ENCODE results near the gene OR51F2. TPM values are rescaled to one million over a fixed set of nuclear protein-coding genes. Genes with fewer than 3 reads are reported as not detected.

OR51F2 gene
- total RNA-seq, 2 experiments from 2014 or later, result not detected

GRCh38 chr11:4809246-4809645 is 11.9 kb upstream of the OR51F2 start:
- no peak for ATAC-seq (ENCODE audit: poor library complexity)
- intact Hi-C loops (cut with DNase I, micrococcal nuclease), result no loop called here
- H3K27me3 ChIP-seq (ENCODE audit: control insufficient read depth in 1 of 2, insufficient read depth in 2 of 2, low read length in 2 of 2), result no peaks in the 10 kb centered on the region
- H3K4me3 ChIP-seq (ENCODE audit: low read length), result no peak overlapping the region
- H3K4me3 Mint-ChIP-seq, result no peak overlapping the region
- no peaks in the 10 kb centered on the region for H3K27me3 Mint-ChIP-seq
- no peaks in the 10 kb centered on the region for H3K4me1 Mint-ChIP-seq (ENCODE audit: low read depth)
- H3K27ac Mint-ChIP-seq, result no peak overlapping the region
- no peaks in the 10 kb centered on the region for H3K9me3 ChIP-seq (ENCODE audit: control insufficient read depth in 1 of 2, insufficient read depth in 1 of 2, low read length in 2 of 2)
- POLR2A ChIA-PET, result no interaction called here
- TF ChIP-seq CTCF (IDR thresholded peaks at IDR 0.05), result no peak
- DNase-seq, result no peak
- H3K27ac ChIP-seq (ENCODE audit: low read depth in 1 of 2, low read length in 2 of 2), result no peak overlapping the region
- H3K36me3 Mint-ChIP-seq (ENCODE audit: low read depth), result no peaks in the 10 kb centered on the region
- H3K36me3 ChIP-seq (ENCODE audit: insufficient read depth, low read length), result no peaks in the 10 kb centered on the region
- H3K4me1 ChIP-seq (ENCODE audit: insufficient read depth, low read length), result no peaks in the 10 kb centered on the region
- CTCF ChIA-PET, result no interaction called here
- H3K9me3 Mint-ChIP-seq, result no peaks in the 10 kb centered on the region

- Mint-ChIP-seq H3K4me3 (no peak overlapping the region), H3K27ac (no peak overlapping the region), H3K9me3 (no peaks in the 10 kb centered on the region), H3K36me3 (ENCODE audit: low read depth) (no peaks in the 10 kb centered on the region), H3K27me3 (peaks cover 22% of the 10 kb centered on the region), H3K4me1 (ENCODE audit: low read depth) (no peaks in the 10 kb centered on the region)
- H3K4me3 ChIP-seq (ENCODE audit: low read length), result no peak overlapping the region
- ATAC-seq (ENCODE audit: poor library complexity) (no peak), DNase-seq (no peak)
- no peak overlapping the region for H3K27ac ChIP-seq (ENCODE audit: low read depth in 1 of 2, low read length in 2 of 2)
- intact Hi-C loops (cut with DNase I, micrococcal nuclease), result no loop called here
- no peaks in the 10 kb centered on the region for H3K27me3 ChIP-seq (ENCODE audit: control insufficient read depth in 1 of 2, insufficient read depth in 2 of 2, low read length in 2 of 2)
- POLR2A ChIA-PET, result no interaction called here
- no peak for TF ChIP-seq CTCF (IDR thresholded peaks at IDR 0.05)
- H3K36me3 ChIP-seq (ENCODE audit: insufficient read depth, low read length), result no peaks in the 10 kb centered on the region
- no peaks in the 10 kb centered on the region for H3K4me1 ChIP-seq (ENCODE audit: insufficient read depth, low read length)
- H3K9me3 ChIP-seq (ENCODE audit: control insufficient read depth in 1 of 2, insufficient read depth in 1 of 2, low read length in 2 of 2), result no peaks in the 10 kb centered on the region
- CTCF ChIA-PET, result no interaction called here
These were observed 4.0 kb downstream of the OR51F2 start for GRCh38 chr11:4825132-4825531.

GRCh38 chr11:4826425-4826824 is 5.3 kb downstream of the OR51F2 start:
- no peak overlapping the region for H3K4me3 Mint-ChIP-seq
- ChIA-PET CTCF (interaction anchor here (0.6 kb wide), 1 partner anchor 37 kb away, joined by 3 read pairs; no protein-coding TSS in a partner anchor), POLR2A (no interaction called here)
- no peaks in the 10 kb centered on the region for H3K36me3 Mint-ChIP-seq (ENCODE audit: low read depth)
- Histone ChIP-seq H3K4me1 (ENCODE audit: insufficient read depth, low read length) (no peaks in the 10 kb centered on the region), H3K9me3 (ENCODE audit: control insufficient read depth in 1 of 2, insufficient read depth in 1 of 2, low read length in 2 of 2) (no peaks in the 10 kb centered on the region), H3K4me3 (ENCODE audit: low read length) (no peak overlapping the region), H3K27me3 (ENCODE audit: control insufficient read depth in 1 of 2, insufficient read depth in 2 of 2, low read length in 2 of 2) (no peaks in the 10 kb centered on the region), H3K27ac (ENCODE audit: low read depth in 1 of 2, low read length in 2 of 2) (no peak overlapping the region), H3K36me3 (ENCODE audit: insufficient read depth, low read length) (no peaks in the 10 kb centered on the region)
- ATAC-seq (ENCODE audit: poor library complexity) (no peak), DNase-seq (no peak)
- peaks cover 20% of the 10 kb centered on the region for H3K27me3 Mint-ChIP-seq
- intact Hi-C loops (cut with DNase I, micrococcal nuclease), result no loop called here
- H3K9me3 Mint-ChIP-seq, result no peaks in the 10 kb centered on the region
- H3K27ac Mint-ChIP-seq, result no peak overlapping the region
- no peaks in the 10 kb centered on the region for H3K4me1 Mint-ChIP-seq (ENCODE audit: low read depth)
- no peak for TF ChIP-seq CTCF (IDR thresholded peaks at IDR 0.05)

All from CD4-positive, alpha-beta T cell (primary cell).